Stimulated activated CD8-positive, alpha-beta memory T cell treated with anti-CD3 and anti-CD28 coated beads, Interleukin-7, amount 100 ng/mL, for 24 hours (primary cell): Measurements from ENCODE around the gene IFNG-AS1.
A peak's percentile ranks its signal among the peaks of the same experiment; 100 is the strongest.

ENCODE experiments used
- DNase-seq: peaks from one replicate; pipeline ENCODE4 v3.0.0-alpha.2; 2020; ENCODE audit warnings: low read depth

The IFNG-AS1 gene

DNA sequence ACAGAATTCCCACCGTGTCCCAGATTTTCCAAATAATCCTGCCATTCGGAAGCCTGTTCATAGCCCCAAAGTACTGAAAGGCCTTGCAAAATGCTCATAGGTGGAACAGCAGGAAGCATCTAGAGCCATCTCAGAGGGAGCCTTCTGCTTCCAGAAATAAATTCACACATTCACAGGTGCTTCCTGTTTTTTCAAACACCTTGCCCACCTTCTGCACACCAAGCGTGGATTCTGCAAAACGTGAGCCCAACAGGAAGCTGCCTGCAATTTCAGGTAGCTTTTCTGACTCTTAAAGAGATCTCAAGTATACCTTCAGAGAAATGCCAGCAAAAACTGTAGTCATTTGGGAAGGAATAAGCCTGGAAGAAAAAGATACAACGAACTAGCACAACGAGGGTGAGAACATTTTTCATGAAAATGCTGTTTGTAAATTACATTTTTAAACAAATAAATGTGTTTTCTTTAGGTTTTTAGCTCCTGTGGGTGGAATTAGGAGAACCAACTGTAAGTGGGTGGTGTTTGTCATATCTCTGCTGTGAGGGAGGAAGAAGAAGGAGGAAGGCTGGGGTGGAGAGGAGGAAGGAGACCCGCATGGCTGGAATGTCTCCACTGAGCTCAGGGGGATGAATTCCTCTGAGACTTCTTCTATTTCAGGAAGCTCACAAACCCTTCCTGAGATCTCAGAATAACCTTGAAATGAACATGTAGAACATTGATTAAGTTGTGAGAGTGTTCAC is at the start of gene IFNG-AS1:
TSS of gene IFNG-AS1 (plus strand) at position 264 of the 737 bp plus-strand sequence.
- no peak for DNase-seq

DNA sequence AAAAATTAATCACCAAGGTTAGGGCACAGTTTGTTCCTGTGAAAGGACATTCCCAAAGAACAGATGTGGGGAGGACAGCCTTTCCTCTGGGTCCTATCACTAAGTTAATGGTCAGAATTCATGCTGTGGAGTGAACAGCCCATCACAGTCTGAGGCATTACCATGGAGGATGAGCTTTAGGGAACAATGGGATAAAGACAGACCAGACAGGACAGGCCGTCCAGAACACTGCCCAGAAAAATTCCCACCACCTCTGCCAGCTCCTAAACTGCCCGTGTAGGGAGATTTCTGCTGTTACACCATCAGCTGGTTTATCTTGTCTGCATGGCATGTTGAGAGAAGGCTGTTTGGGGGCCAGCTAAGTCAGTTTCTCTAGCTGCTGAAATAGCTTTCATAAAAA is 49.6 kb upstream of the IFNG-AS1 start:
- no peak for DNase-seq

DNA sequence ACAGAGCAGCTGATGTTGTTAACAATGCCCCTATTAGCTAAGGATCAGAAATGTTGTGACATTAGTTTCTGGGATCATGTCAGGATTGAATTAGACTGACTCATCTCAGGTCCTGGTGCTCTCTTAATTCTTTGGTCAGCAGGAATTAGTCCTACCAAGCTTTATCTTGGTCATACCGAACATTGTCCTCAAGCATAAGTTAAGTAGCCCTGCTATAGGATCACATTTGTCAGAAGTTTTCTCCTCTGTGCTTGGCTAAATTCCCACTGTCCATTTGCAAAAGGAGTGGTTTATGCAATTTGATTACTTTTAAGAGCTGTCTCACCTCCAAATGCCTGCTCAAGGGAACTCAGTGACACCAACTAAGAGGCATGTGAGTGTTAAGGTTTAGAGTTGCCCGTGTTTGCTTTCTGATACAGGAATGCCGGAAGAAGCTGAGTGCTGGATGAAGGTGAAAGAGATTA is 48.4 kb upstream of the IFNG-AS1 start:
- DNase-seq: no peak

DNA sequence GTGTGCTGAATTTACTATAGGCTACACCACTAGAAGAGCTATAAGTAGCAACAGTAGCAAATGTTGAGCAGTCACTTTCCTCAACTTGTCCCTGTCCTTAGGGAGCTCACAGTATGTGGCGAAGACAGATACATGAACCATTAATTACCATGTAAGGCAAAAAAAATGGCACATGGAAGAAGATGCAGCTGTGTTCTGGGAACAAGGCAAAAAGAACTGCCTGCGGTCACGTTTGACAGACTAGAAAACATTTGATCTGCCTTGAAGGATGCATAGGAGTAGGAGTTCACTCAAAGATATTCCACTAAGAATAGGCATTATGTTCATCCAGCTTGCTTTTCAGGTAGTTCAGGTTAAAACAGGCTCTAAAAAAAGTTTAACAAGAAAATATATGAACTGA is 46.5 kb upstream of the IFNG-AS1 start:
- DNase-seq: no peak

DNA sequence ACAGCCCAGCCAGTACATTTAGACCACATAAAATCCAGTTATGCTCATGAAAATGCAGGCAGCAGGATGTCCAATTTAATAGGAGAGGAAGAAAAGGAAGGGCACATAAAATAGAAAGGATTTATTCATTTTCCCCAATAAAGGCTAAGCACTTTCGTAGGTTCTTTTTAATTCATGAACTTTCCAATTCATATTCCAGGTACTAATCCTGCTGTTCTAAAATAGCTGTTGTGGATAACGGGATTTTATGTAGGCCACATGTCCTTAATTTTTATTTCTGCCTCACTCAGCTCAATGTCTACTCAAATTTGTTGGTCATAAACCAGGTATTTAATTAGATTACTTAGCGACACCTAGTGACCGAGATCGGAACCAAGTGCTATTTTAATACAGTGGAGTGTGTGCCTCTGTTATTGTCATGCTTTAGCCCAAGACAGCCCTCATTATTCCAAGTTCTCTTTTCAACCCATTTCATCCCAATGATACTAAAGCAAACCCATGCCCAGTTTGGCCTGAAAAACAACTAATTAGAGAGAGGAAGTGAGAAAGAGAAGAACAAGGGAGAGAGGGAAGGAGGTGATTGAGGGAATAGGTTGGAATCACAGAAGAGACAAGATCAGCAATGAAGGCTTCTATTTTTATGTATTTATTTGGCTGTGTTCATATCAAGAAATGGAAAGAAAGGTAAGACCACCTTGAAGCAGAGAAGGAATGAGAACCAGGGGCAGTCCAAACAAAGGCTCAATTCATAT is 45.9 kb upstream of the IFNG-AS1 start:
- DNase-seq: peak; percentile 19

DNA sequence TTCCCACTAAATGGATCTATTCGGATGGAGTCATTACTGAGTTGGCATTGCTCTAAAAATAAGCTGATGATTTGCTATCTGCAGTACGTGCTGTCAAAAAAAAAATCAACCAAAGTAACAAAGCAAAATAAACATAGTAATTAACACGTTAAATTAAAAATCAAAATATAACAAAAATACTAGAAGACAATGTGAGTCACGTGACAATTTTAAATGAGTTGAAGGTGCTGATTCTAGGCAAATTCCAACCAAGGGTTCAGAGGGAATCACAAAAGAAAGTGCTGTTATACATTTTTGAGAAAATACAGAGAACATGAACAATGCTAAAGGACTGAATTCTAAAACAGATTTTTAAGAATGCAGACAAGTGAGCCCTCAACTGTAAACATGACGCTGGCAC is 45.2 kb upstream of the IFNG-AS1 start:
- no peak for DNase-seq

DNA sequence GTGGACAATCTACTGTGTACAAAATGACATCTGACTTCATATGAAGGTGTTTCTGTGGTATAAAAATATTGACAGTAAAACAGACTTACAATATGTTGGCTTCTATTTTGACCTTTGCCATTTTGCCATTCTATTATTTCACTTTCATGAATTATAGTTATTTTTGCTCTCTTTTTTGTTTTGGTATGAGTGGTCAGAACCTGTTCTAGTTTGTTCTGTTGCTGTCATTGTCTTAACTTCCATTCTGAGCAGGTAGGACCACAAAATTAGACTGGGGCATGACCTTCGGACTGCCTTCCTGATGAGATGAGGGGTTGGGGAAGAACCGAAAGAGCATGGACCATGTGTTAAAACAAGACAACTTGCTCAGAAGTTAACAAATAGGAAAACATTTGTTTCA is 36.5 kb upstream of the IFNG-AS1 start:
- no peak for DNase-seq

DNA sequence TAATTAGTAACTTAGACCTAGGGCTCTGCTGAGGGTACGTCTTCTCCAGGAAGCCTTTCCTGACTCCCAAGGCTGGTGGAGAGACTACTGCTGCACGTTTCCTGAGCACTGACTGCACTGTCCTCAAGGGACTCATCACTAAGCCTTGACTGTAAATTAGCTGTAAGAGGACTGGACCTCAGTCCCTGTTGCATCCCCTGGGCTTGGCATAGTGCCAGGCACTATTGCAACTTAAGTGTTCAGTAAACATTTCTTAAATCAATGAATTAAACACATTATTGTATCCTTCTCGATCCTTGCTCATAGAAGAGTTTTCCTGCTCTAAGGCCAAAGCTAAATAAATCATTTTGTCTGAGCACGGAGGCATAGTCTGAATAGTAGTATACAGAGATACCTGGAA is 31.9 kb upstream of the IFNG-AS1 start:
- DNase-seq: no peak

DNA sequence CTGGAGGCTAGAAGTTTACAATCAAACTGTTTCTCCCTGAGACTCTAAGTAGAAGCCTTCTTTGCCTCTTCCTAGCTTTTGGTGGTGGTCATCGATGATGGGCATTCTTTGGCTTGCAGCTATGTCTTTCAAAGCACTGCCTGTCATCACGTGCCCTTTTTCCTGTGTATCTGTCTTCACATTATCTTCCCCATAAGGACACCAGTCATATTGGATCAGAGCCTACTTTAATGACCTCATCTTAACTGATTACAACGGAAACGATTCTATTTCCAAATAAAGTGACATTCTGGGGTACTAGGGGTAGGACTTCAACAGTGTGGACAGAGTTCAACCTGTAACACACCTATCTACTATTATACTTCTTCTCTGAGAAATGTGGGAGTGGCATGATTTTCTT is 31.1 kb upstream of the IFNG-AS1 start:
- no peak for DNase-seq

DNA sequence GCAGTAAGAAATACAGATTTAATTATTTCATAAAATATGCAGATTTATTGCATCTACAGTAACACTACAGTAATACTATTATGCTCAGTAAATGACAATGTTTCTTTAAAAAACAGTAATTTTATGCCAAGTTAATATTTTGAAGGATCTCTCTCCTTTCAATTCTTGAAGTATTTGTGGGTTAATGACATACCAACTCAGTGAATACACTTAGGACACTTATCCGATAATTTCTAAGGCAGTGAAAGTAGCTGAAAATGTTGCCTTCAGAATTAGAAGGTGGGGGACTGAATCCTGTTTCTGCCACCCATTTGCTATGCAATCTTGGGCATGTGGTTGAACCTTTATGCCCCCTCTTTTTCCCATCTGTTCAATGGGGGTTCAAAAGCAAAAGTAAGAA is 24.8 kb upstream of the IFNG-AS1 start:
- no peak for DNase-seq

DNA sequence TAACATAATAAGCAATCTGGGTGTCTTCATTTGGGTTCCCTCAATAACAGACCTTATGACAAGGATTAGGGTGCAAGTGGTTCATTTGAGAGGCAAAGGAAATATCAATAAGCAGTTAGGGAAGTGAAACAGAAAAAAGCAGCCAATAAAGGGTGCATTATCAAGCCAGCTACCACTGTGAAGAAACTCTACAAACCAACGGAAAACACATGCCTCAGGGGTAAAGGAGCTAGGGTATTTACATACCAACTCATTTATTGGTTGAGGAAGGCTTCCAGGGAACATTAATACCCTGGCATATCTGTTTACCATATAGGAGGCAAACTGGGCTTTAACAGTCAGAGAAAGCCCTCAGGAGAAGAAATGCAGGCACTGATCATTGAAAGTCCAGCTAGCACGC is 22.7 kb upstream of the IFNG-AS1 start:
- no peak for DNase-seq

DNA sequence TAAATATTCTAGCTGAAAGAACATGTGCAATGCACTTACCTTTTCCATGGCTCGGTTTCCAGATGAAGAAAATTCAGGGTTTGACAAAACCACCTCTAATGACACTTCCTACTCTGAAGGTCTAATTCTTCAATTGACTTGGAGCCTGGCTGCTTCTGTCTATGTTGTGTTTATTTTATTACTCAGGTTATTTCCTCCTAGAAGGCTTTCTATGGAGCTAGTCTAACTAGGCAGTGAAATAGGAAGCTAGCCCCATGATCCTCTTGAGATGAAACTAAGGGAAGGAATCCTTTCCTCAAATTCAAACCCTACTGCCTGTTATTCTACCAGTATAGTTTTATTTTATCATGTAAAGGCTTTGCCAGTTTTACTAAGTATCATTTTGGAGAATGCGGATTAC is 20.9 kb upstream of the IFNG-AS1 start:
- no peak for DNase-seq

DNA sequence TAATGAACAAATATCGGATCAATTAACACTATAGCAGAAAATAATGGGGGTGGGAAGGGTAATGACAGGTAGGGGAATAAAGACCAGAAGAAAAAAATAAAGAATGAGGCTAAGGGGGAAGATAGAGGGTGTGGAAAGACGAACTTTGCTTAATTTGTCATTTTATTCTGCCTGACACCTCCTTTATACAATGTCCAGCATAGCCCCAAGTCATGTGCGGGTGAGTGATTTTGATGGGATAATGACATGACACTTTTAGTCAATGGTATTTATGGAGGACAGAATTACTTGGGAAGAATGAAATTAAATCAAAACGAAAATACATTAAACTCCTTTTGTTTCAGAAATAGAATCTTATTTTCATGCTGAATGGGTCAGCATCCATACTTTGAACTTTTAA is 20.5 kb upstream of the IFNG-AS1 start:
- no peak for DNase-seq

DNA sequence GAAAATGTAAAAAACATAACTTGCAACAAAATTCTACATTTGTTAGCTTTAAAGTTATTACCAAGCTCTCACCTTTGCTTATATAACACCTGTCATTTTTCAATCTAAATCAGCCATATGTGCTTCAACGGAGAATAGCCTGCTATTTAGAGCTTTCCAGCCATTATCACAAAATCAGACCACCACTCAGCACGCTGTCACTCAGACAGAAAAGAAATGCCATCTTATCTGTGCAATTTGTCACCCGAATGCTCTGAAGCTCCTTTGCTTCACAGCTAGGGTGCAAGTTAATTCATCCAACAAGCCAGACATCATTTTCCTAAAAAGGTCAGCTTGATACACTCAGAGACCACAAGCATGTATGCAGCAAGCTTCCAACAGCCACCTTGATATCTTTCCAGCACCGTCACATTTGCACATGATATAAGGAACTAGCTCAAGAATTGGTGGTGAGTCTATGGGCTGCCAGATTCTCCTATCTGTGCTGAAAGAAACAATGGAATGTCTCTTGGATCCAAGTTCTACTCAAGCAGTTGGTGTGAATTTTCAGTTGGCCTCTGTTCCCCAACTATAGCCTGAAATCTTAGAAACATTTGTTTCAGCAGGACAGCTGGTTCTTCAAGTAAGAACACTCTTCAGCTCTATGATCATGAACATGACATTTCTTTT is 20.0 kb upstream of the IFNG-AS1 start:
- DNase-seq: no peak

DNA sequence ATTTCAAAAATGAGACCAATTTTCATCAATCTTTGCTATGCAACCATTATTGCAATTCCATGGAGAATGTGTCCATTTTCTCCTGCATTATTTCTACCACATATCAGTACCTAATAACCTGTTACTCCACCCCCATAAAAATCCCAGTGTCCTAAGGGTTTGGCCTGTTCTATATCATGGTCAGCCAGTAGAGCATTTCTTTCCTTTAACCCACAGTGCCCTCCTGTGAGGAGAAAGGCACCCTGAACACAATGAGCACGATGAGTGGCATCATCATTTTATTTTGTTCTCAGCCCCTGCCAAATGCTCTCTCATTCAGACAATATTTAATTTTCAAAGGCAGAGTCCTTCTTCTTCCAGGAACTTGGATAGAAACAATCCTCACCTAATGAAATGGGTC is 11.6 kb upstream of the IFNG-AS1 start:
- DNase-seq: no peak

DNA sequence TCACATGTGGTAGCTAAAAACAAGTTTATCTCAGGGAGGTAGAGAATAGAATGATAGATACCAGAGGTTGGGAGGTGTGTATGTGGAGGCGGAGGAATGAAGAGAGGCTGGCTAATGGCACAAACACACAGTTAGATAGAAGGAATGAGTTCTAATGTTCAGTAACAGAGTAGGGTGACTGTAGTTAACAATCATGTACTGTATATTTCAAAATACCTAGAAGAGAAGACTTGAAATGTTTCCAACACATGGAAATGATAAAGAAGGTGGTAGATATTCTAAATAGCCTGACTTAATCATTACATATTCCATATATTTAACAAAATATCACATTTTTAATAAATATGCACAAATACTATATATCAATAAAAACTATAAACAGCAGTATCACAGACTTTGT is 8.9 kb upstream of the IFNG-AS1 start:
- no peak for DNase-seq

DNA sequence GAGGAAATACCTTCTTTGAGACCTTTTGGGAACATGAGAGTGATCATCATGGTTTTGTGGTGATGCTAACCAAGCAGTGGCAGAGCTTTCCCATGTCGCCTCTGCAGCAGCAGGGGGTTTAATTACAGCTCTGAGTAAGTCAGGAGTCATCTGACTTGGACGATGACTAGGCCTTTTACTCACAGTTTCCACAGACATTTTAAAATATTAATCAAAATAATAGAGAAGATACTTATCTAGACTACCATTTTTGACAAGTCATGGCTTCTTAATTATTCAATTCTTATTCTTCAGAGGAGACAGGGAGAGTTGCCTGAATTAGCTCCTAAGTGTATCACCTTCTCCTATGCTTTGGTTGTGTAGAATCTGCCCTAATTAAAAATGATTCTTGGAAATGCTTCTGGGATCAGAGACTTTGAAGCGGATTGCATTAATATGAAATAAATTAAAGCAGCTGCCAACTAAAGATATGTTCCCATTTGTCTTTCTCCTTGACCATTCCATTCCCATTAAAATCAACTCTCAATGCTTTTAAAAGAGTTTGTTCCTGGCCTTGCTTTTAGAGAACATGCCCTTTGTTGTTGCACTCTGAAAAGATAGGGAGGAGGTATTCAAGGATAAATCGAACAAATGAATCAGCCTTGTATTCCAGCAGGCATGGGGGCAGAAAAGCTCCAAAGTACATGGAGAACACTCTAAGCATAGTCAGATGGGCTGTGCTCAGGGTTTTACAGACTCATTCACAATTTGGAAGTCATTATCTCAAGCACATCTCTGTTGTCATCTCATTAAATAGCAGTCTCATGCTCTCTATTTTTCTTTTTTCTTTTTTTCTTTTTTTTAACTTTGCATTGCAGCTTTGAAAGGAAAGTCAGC is 7.7 kb upstream of the IFNG-AS1 start:
- DNase-seq: no peak

DNA sequence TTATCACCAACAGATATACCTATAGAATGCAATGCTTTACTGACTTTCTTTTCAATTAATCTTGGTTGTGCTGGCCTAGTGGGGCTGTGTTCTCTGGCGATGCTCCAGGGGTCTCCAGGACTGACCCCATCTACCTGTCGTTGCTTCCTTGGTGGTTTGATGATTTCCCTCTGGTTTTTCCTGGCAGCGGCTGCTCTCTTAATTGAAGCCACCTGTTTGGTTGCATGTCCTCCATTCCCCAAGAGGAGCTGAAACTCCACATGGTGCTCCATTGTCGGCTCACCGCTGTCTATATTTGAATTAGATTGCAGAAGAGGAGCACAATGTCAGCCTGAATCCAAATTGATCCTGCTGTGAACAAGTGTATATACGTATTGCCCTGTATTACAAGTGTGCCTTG is 7.1 kb upstream of the IFNG-AS1 start:
- no peak for DNase-seq

DNA sequence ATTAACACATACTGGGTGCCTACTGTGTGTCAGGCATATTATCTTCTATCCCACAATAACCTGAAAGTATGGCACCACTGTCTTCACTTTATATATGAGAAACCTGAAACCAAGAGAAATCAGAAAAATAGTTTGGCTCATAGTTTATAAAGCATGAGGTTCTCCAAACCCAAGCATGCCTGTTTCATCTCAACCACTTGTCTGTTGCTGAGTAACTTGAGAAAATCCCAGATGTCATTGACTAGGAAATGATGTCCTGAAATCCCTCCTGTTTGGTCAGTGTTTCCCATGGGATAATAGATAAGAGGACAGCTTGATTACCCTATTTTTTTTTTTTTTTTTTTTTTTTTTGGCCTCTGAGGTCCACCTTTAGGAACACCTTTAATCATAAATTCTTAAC is 2.6 kb upstream of the IFNG-AS1 start:
- no peak for DNase-seq

DNA sequence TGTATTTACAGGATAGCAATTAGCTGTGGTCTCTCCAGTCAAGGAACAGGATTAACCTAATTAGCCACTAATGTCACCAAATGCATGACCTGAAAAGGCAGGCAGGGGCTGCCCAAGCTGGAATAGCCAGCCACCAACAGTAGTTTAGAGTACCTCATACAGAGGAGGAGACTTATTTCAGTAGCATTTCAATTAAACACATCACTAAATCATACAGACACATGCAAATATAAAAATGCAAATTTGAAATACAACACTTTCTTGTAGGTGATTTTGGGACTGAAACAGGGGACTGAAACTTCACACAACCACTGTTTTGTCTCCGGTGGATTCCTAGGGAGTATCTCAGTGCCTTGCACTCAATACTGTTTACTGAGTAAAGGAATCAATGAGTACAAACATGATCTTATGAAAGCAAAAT is 636 bp upstream of the IFNG-AS1 start:
- DNase-seq: no peak

DNA sequence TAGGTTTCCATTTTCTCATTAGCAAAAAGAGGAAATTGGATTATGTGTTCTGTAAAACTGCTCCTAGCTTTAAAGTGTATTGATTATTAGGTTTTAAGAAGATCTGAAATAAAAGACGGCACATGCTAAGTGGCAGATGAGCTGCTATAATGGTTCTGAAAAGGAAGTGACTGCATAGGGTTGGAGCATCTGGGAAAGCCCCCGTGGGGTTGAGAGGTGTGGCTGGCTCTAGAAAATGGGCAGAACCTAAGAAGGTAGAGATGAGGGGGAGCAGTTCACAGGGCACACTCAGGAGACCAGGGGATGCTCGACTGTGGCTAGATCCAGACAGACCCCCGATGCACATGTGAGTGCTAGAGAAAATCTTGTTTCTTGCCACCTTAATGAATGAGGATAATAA is 1.9 kb downstream of the IFNG-AS1 start:
- no peak for DNase-seq

DNA sequence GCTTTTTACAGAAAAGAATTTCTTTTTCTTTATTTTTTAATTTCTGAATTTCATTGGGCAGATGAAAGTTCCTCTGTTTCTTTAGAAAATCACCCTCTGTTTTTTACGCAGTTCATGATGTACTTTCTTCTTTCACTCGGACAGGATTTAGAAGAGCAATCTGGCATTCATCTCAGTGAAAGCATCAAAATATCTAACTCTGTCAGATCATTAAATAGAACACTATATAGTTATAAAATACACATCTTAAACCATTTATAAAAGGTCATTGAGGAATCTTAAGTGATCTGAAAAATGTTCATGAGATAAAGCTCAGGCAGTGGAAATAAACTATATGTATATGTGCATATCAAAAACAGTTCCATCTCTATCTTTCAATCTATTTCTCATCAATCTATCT is 3.9 kb downstream of the IFNG-AS1 start:
- no peak for DNase-seq
